Measurements from ENCODE around the gene DAPK1. TPM values are rescaled to one million over a fixed set of nuclear protein-coding genes. Genes with fewer than 3 reads are reported as not detected.

Gene DAPK1
- total and polyA plus RNA-seq, 2 donors from 2014 or later, result 15.5 to 166 TPM

DNA sequence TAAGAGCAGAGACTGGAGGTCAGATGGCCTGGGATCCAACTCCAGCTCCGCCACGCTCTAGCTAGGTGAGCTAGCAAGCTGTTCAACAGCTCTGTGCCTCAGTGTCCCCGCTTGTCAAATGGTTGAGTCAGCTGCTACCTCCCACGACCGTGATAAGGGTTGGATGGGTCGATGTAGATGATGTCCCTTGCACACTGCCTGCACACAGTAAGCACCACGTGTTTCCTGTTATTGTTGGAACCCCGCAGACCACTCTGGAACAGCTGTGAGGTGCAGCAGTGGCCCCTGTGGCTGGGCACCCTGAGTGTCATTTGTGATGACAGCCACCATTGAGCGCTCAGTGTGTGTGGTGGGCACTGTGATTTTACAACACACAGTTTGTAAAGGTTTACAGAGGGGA lies 174.3 kb downstream of the DAPK1 start:
- H3K4me1 ChIP-seq (ENCODE audit: control insufficient read depth in 2 of 3, insufficient read depth in 2 of 3, low read depth in 1 of 3, low read length in 3 of 3), result no peaks in the 10 kb centered on the region
- no peaks in the 10 kb centered on the region for H3K27me3 ChIP-seq (ENCODE audit: control insufficient read depth, insufficient read depth, low read length)
- FAIRE-seq, result no peak
- H3K9me3 ChIP-seq (ENCODE audit: control insufficient read depth in 2 of 3, insufficient read depth in 1 of 3, low read length in 3 of 3), result peaks cover 0 to 4% (median 0%) of the 10 kb centered on the region in 3 donors
- H3K27ac ChIP-seq (ENCODE audit: low read depth in 2 of 2, low read length in 2 of 2), result no peak overlapping the region
- peak in 1 of 5 donors; percentile 25 for DNase-seq
- TF ChIP-seq, protein P1, sequence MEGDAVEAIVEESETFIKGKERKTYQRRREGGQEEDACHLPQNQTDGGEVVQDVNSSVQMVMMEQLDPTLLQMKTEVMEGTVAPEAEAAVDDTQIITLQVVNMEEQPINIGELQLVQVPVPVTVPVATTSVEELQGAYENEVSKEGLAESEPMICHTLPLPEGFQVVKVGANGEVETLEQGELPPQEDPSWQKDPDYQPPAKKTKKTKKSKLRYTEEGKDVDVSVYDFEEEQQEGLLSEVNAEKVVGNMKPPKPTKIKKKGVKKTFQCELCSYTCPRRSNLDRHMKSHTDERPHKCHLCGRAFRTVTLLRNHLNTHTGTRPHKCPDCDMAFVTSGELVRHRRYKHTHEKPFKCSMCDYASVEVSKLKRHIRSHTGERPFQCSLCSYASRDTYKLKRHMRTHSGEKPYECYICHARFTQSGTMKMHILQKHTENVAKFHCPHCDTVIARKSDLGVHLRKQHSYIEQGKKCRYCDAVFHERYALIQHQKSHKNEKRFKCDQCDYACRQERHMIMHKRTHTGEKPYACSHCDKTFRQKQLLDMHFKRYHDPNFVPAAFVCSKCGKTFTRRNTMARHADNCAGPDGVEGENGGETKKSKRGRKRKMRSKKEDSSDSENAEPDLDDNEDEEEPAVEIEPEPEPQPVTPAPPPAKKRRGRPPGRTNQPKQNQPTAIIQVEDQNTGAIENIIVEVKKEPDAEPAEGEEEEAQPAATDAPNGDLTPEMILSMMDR (IDR thresholded peaks at IDR 0.05; ENCODE audit: borderline replicate concordance, extremely low read depth, insufficient read depth), result no peak
- H3K9ac ChIP-seq (ENCODE audit: low read length in 3 of 3), result no peak overlapping the region
- no peak overlapping the region for H3K4me3 ChIP-seq (ENCODE audit: low read length in 3 of 3)
- intact Hi-C loops (cut with DNase I), result no loop called here
- H3K36me3 ChIP-seq (ENCODE audit: control insufficient read depth in 2 of 3, insufficient read depth in 3 of 3, low read length in 3 of 3), result peaks cover 3 to 18% (median 4%) of the 10 kb centered on the region in 3 donors

DNA sequence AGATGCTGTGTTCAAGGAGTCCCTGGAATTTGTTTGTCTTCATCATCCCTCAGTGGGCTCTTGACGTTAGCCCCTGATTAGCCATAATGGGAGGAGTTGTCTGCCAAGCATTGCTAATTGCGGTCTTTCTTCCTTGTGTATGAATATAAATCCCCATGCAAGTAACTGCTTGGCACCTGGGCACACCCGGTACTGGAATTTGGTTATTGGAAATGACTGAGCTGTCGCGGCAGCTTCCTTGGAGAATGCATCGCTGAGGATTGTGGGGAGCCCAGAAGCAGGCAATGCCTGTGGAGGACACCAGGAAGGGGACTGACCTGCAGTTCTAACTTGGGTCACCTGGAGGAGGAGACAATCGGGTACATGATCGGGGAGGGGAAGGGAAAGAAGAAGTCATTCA lies 174.9 kb downstream of the DAPK1 start:
- no peak for FAIRE-seq
- Histone ChIP-seq H3K27ac (ENCODE audit: low read depth in 2 of 2, low read length in 2 of 2) (no peak overlapping the region), H3K27me3 (ENCODE audit: control insufficient read depth, insufficient read depth, low read length) (no peaks in the 10 kb centered on the region), H3K9ac (ENCODE audit: low read length in 3 of 3) (no peak overlapping the region), H3K4me3 (ENCODE audit: low read length in 3 of 3) (no peak overlapping the region), H3K9me3 (ENCODE audit: control insufficient read depth in 2 of 3, insufficient read depth in 1 of 3, low read length in 3 of 3) (no peaks in the 10 kb centered on the region), H3K4me1 (ENCODE audit: control insufficient read depth in 2 of 3, insufficient read depth in 2 of 3, low read depth in 1 of 3, low read length in 3 of 3) (peaks cover 0 to 5% (median 0%) of the 10 kb centered on the region in 3 donors), H3K36me3 (ENCODE audit: control insufficient read depth in 2 of 3, insufficient read depth in 3 of 3, low read length in 3 of 3) (peaks cover 3 to 12% (median 4%) of the 10 kb centered on the region in 3 donors)
- TF ChIP-seq, protein P1 (IDR thresholded peaks at IDR 0.05; ENCODE audit: borderline replicate concordance, extremely low read depth, insufficient read depth), result no peak
- peak in 1 of 5 donors; percentile 22 for DNase-seq
- intact Hi-C loops (cut with DNase I), result no loop called here

DNA sequence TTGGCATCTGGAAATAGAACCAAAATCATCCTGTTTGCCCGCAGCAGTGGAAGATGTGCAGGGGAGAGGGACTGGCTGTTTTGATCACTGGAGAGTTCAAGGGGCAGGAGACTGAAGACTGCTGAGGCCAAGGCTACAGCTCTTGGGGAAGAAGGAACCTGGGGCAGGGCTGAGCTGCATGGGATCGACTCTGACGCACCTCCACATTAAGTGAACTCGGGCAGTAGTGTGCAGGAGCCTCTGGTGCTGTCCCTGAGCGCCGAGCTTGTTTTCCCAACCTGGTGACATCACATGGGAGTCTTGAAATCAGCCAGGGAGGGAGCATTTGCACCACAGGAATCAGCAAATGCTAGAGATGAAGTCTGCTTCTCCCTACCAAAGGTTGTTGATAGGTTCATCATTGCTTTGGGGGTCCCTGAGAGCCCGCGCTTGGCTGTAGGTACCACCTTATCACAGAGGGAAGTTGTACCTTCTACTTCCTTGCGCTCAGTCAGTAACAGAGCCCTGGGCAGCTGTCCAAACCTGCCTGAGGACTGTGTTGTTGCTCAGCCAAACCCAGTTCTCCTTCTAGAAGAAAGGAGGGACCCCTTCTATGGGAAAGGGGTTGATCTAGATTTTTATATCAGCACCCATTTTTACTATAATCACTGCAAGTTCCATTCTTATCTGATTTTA lies 175.9 kb downstream of the DAPK1 start:
- DNase-seq (peak in 1 of 5 donors; percentile 15), FAIRE-seq (no peak)
- intact Hi-C loops (cut with DNase I), result no loop called here
- TF ChIP-seq, protein P1 (IDR thresholded peaks at IDR 0.05; ENCODE audit: borderline replicate concordance, extremely low read depth, insufficient read depth), result no peak
- Histone ChIP-seq H3K4me3 (ENCODE audit: low read length in 3 of 3) (no peak overlapping the region), H3K9me3 (ENCODE audit: control insufficient read depth in 2 of 3, insufficient read depth in 1 of 3, low read length in 3 of 3) (no peaks in the 10 kb centered on the region), H3K4me1 (ENCODE audit: control insufficient read depth in 2 of 3, insufficient read depth in 2 of 3, low read depth in 1 of 3, low read length in 3 of 3) (peaks cover 0 to 6% (median 0%) of the 10 kb centered on the region in 3 donors), H3K27me3 (ENCODE audit: control insufficient read depth, insufficient read depth, low read length) (no peaks in the 10 kb centered on the region), H3K36me3 (ENCODE audit: control insufficient read depth in 2 of 3, insufficient read depth in 3 of 3, low read length in 3 of 3) (peaks cover 0 to 4% (median 2%) of the 10 kb centered on the region in 3 donors), H3K27ac (ENCODE audit: low read depth in 2 of 2, low read length in 2 of 2) (no peak overlapping the region), H3K9ac (ENCODE audit: low read length in 3 of 3) (no peak overlapping the region)
